HCT116 (cell line): ENCODE measurements around the gene GLA. TPM values are rescaled to one million over a fixed set of nuclear protein-coding genes. Genes with fewer than 3 reads are reported as not detected.
A peak's percentile ranks its signal among the peaks of the same experiment; 100 is the strongest.

Experiments used
- ATAC-seq: fragments of 200-7000 bp; cut with Tn5 transposase; 2 replicates; pipeline ENCODE4 v1.9.1; 2020; ENCODE audit warnings: mild to moderate bottlenecking, moderate library complexity
- BruUV-seq: library from RNA; stranded (reverse); fragments of 400-500 nt; replicated peaks from 2 replicates; lab custom pipeline; 2021; lab: Mats Ljungman, UMichigan
- CTCF ChIA-PET: fragments of 300-600 bp; sonication (Branson Sonifier 250); formaldehyde crosslinking; loops from one replicate; lab custom pipeline; 2021; ENCODE audit warnings: antibody characterized with exemption; lab: Charles Lee
- POLR2A ChIA-PET: fragments of 300-600, 350-600 bp; sonication (Branson Sonifier 250); formaldehyde crosslinking; loops from one replicate; lab custom pipeline; 2021; ENCODE audit warnings: antibody characterized with exemption; lab: Charles Lee
- RAD21 ChIA-PET, 2 experiments: fragments of 300-600 bp; sonication (Branson Sonifier 250); formaldehyde crosslinking; loops; one replicate each; lab custom pipeline; 2023; ENCODE audit warnings: low total read pairs in 2 of 2; ENCODE audit not compliant: uncharacterized antibody in 2 of 2, unreplicated experiment in 2 of 2, low non-redundant PET in 1 of 2; lab: Charles Lee
- DNase-seq: peaks from one replicate; pipeline ENCODE4 v3.0.0-alpha.2; 2010; ENCODE audit warnings: low read depth, low spot score
- H2AFZ ChIP-seq: fragments of 200-600 bp; shearing (Covaris generic), sonication (generic); 2 replicates; pipeline ENCODE4 v1.6.1; 2017; ENCODE audit warnings: low read depth, mixed run types, mixed read lengths, antibody characterized with exemption, low read length; ENCODE audit not compliant: poor library complexity, severe bottlenecking
- H3K27ac ChIP-seq: 2 replicates; pipeline ENCODE4 v1.5.1; 2012; ENCODE audit warnings: low read depth, low read length
- H3K27me3 ChIP-seq: fragments of 200-600 bp; sonication (generic); 2 replicates; pipeline ENCODE4 v1.6.1; 2016; ENCODE audit warnings: mixed run types, low read length, mixed read lengths; ENCODE audit not compliant: insufficient read depth
- H3K36me3 ChIP-seq, 2 experiments: fragments of 200-500 bp in 1 of 2; fragments of 200-600 bp in 1 of 2; sonication (Bioruptor generic) in 1 of 2; sonication (generic) in 1 of 2; 2 replicates each; pipeline versions ENCODE4 v1.5.1 to v1.6.1; 2014 to 2016; ENCODE audit warnings: low read length in 2 of 2, inconsistent platforms in 1 of 2, mixed read lengths in 1 of 2, mixed run types in 1 of 2; ENCODE audit not compliant: insufficient read depth in 2 of 2, control insufficient read depth in 1 of 2
- H3K4me1 ChIP-seq, 2 experiments: fragments of 200-600 bp in 1 of 2; sonication (generic) in 1 of 2; 2 replicates each; pipeline versions ENCODE4 v1.5.1 to v1.6.1; 2012 to 2017; ENCODE audit warnings: low read length in 2 of 2, inconsistent platforms in 1 of 2, mild to moderate bottlenecking in 1 of 2, mixed read lengths in 1 of 2, mixed run types in 1 of 2, moderate library complexity in 1 of 2; ENCODE audit not compliant: insufficient read depth in 2 of 2, control insufficient read depth in 1 of 2
- H3K4me2 ChIP-seq: fragments of 200-600 bp; sonication (generic); 2 replicates; pipeline ENCODE4 v1.6.1; 2017; ENCODE audit warnings: mixed run types, low read length, mixed read lengths
- H3K4me3 ChIP-seq, 2 experiments: fragments of 200-600 bp in 1 of 2; sonication (generic) in 1 of 2; replicated peaks in 1 of 2; 2 replicates each; pipeline ENCODE4 v1.5.1; 2011 to 2016; ENCODE audit warnings: low read length in 2 of 2, control low read depth in 1 of 2, low read depth in 1 of 2, mild to moderate bottlenecking in 1 of 2, mixed read lengths in 1 of 2, mixed run types in 1 of 2
- H3K79me2 ChIP-seq: fragments of 200-600 bp; sonication (generic); 2 replicates; pipeline ENCODE4 v1.6.1; 2017; ENCODE audit warnings: mild to moderate bottlenecking, mixed run types, low read length, moderate library complexity, mixed read lengths; ENCODE audit not compliant: insufficient read depth
- H3K9ac ChIP-seq: fragments of 200-600 bp; sonication (generic); 2 replicates; pipeline ENCODE4 v1.6.1; 2016; ENCODE audit warnings: low read length, mixed read lengths
- H3K9me2 ChIP-seq: fragments of 200-600 bp; sonication (generic), shearing (Covaris generic); 2 replicates; pipeline ENCODE4 v1.6.1; 2017; ENCODE audit warnings: mixed run types, mild to moderate bottlenecking, moderate library complexity; ENCODE audit not compliant: insufficient read depth
- H3K9me3 ChIP-seq, 2 experiments: fragments of 200-500 bp in 1 of 2; fragments of 200-600 bp in 1 of 2; sonication (Bioruptor generic) in 1 of 2; sonication (generic) in 1 of 2; 2 replicates each; pipeline ENCODE4 v1.6.1; 2014 to 2017; ENCODE audit warnings: low read length in 2 of 2, mixed read lengths in 2 of 2, inconsistent platforms in 1 of 2, low read depth in 1 of 2, mild to moderate bottlenecking in 1 of 2, mixed run types in 1 of 2, moderate library complexity in 1 of 2; ENCODE audit not compliant: control insufficient read depth in 1 of 2, insufficient read depth in 1 of 2
- H4K20me1 ChIP-seq: fragments of 200-600 bp; sonication (generic), shearing (Covaris generic); 2 replicates; pipeline ENCODE4 v1.6.1; 2017; ENCODE audit warnings: mixed run types, mild to moderate bottlenecking, moderate library complexity; ENCODE audit not compliant: insufficient read depth
- CTCF ChIP-seq, 3 experiments: fragments of 200-600 bp in 1 of 3; sonication (generic) in 1 of 3; IDR thresholded peaks in 2 of 3; conservative IDR thresholded peaks in 1 of 3; 2 replicates each; pipeline ENCODE4 v1.5.1; 2012 to 2017; ENCODE audit warnings: low read depth in 2 of 3, low read length in 2 of 3, antibody characterized with exemption in 1 of 3, borderline replicate concordance in 1 of 3, control low read depth in 1 of 3, mild to moderate bottlenecking in 1 of 3, mixed read lengths in 1 of 3, mixed run types in 1 of 3, moderate library complexity in 1 of 3; ENCODE audit not compliant: insufficient read depth in 1 of 3
- EGR1 ChIP-seq: IDR thresholded peaks from 2 replicates; pipeline ENCODE4 v1.6.1; 2012; ENCODE audit warnings: low read depth
- FOSL1 ChIP-seq: IDR thresholded peaks from 2 replicates; pipeline ENCODE4 v1.6.1; 2012; ENCODE audit warnings: low read depth
- intact Hi-C: fragments of 100-400 bp; cut with micrococcal nuclease; formaldehyde crosslinking; loops from 2 replicates; pipeline ENCODE4 v1.10.0; 2022
- total RNA-seq: library from RNA; stranded (reverse); gene quantifications from one replicate; pipeline ENCODE4 v1.2.1, GENCODE V29; 2021; ENCODE audit not compliant: unreplicated experiment

The GLA gene
- total RNA-seq, 1 experiment from 2014 or later, result 40.8 TPM

GRCh38 chrX:101357166-101357795 is 50.4 kb downstream of the GLA start:
- RAD21 ChIA-PET, result no interaction called here
- TF ChIP-seq CTCF (IDR thresholded peaks at IDR 0.05 in 2 of 3, conservative IDR thresholded peaks at IDR 0.05 in 1 of 3; ENCODE audit: borderline replicate concordance in 1 of 3, insufficient read depth in 1 of 3, low read depth in 2 of 3, low read length in 2 of 3) (peak; percentile 12 to 46 (median 29); a peak in 3 of 6 replicates), FOSL1 (no peak)
- H3K79me2 ChIP-seq, result no peaks in the 10 kb centered on the region
- POLR2A ChIA-PET, result no interaction called here
- no peaks in the 10 kb centered on the region for H3K36me3 ChIP-seq
- DNase-seq, result peak; percentile 18
- H3K4me2 ChIP-seq, result peak overlapping the region; percentile 22
- peak; percentile 94 for ATAC-seq
- no peaks in the 10 kb centered on the region for H3K27me3 ChIP-seq
- no peaks in the 10 kb centered on the region for H4K20me1 ChIP-seq
- no peak overlapping the region for H3K4me3 ChIP-seq
- no peaks in the 10 kb centered on the region for H3K9me3 ChIP-seq
- no TSS peak for BruUV-seq
- CTCF ChIA-PET, result no interaction called here
- intact Hi-C loops, result no loop called here
- peak overlapping the region; percentile 16 for H2AFZ ChIP-seq
- no peak overlapping the region for H3K9ac ChIP-seq
- peaks cover 0 to 3% of the 10 kb centered on the region in 2 experiments; a peak in 1 of 4 replicates for H3K4me1 ChIP-seq
- no peaks in the 10 kb centered on the region for H3K9me2 ChIP-seq
- no peak overlapping the region for H3K27ac ChIP-seq

- ATAC-seq, result peak; percentile 9; the same call in 1 of the 2 replicates
- Histone ChIP-seq H3K4me3 (peak overlapping the region; percentile 73 to 81), H2AFZ (peak overlapping the region; percentile 68), H3K9ac (peak overlapping the region; percentile 80), H3K9me3 (no peaks in the 10 kb centered on the region), H3K79me2 (peaks cover 40% of the 10 kb centered on the region), H3K4me1 (peaks cover 2 to 18% of the 10 kb centered on the region in 2 experiments; a peak in 2 of 4 replicates), H3K36me3 (peaks cover 0 to 17% of the 10 kb centered on the region in 2 experiments; a peak in 2 of 4 replicates), H3K4me2 (peak overlapping the region; percentile 86), H3K27ac (peak overlapping the region; percentile 63), H3K9me2 (no peaks in the 10 kb centered on the region), H4K20me1 (no peaks in the 10 kb centered on the region), H3K27me3 (no peaks in the 10 kb centered on the region)
- no peak for TF ChIP-seq EGR1
- no peak for DNase-seq
- BruUV-seq, result TSS peak; percentile 96
- ChIA-PET POLR2A (interaction anchor here (2.9 kb wide), 1 partner anchor 41 kb away, joined by 17 read pairs; the partner anchor contains the start of gene RPL36A), CTCF (no interaction called here), RAD21 (no interaction called here)
- intact Hi-C loops, result no loop called here
These were observed 58.5 kb downstream of the GLA start for GRCh38 chrX:101349193-101349562.
